LHCN-M2 (cell line): ENCODE measurements around the gene LZTS3. TPM values are rescaled to one million over a fixed set of nuclear protein-coding genes. Genes with fewer than 3 reads are reported as not detected.
A peak's percentile ranks its signal among the peaks of the same experiment; 100 is the strongest.
"Not testable (repeated sequence)": the region's sequence is repeated elsewhere in the genome, so short reads cannot be mapped to it uniquely, and the experiment has no call there.

Source experiments
- DNase-seq: peaks from one replicate; pipeline ENCODE4 v3.0.0-alpha.2; 2012; ENCODE audit warnings: low read depth
- total RNA-seq: library from RNA; depleted of rRNA; stranded (reverse); fragments of >200 nt; gene quantifications from 2 replicates; pipeline ENCODE4 v1.2.3, GENCODE V29; 2014

LZTS3 gene
- total RNA-seq, 1 experiment from 2014 or later, result 6.7 TPM

GRCh38 chr20:3135507-3136070 lies 37.8 kb downstream of the LZTS3 start:
- peak; percentile 11 for DNase-seq

- DNase-seq, result no peak
These were observed 39.2 kb downstream of the LZTS3 start for GRCh38 chr20:3134151-3134550.

GRCh38 chr20:3133155-3133554 lies 40.2 kb downstream of the LZTS3 start:
- no peak for DNase-seq

- no peak for DNase-seq
These were observed 43.2 kb downstream of the LZTS3 start for GRCh38 chr20:3130051-3130600.

- no peak for DNase-seq
These were observed 44.3 kb downstream of the LZTS3 start for GRCh38 chr20:3129094-3129493.

GRCh38 chr20:3128275-3128984 lies 44.9 kb downstream of the LZTS3 start:
- DNase-seq, result no peak

GRCh38 chr20:3126527-3126859 lies 46.9 kb downstream of the LZTS3 start:
- DNase-seq, result no peak

GRCh38 chr20:3125776-3126526 lies 47.4 kb downstream of the LZTS3 start:
- not testable (repeated sequence) for DNase-seq

GRCh38 chr20:3124773-3125560 lies 48.4 kb downstream of the LZTS3 start:
- not testable (repeated sequence) for DNase-seq

- not testable (repeated sequence) for DNase-seq
These were observed 49.2 kb downstream of the LZTS3 start for GRCh38 chr20:3124163-3124562.

- DNase-seq, result peak; percentile 97
These were observed 49.8 kb downstream of the LZTS3 start for GRCh38 chr20:3123542-3123941.

- DNase-seq, result no peak
These were observed 51.3 kb downstream of the LZTS3 start for GRCh38 chr20:3121955-3122610.

- DNase-seq, result no peak
These were observed 52.0 kb downstream of the LZTS3 start for GRCh38 chr20:3121271-3121911.

- DNase-seq, result no peak
These were observed 54.3 kb downstream of the LZTS3 start for GRCh38 chr20:3119044-3119443.

- peak; percentile 69 for DNase-seq
These were observed 55.4 kb downstream of the LZTS3 start for GRCh38 chr20:3117839-3118379.

GRCh38 chr20:3116341-3116740 lies 57.0 kb downstream of the LZTS3 start:
- DNase-seq, result no peak

- peak; percentile 46 for DNase-seq
These were observed 57.9 kb downstream of the LZTS3 start for GRCh38 chr20:3115190-3116107.
